ENCODE results near the gene DYNC1H1.
A peak's percentile ranks its signal among the peaks of the same experiment; 100 is the strongest.
"Not testable (repeated sequence)": the region's sequence is repeated elsewhere in the genome, so short reads cannot be mapped to it uniquely, and the experiment has no call there.

Gene DYNC1H1

DNA sequence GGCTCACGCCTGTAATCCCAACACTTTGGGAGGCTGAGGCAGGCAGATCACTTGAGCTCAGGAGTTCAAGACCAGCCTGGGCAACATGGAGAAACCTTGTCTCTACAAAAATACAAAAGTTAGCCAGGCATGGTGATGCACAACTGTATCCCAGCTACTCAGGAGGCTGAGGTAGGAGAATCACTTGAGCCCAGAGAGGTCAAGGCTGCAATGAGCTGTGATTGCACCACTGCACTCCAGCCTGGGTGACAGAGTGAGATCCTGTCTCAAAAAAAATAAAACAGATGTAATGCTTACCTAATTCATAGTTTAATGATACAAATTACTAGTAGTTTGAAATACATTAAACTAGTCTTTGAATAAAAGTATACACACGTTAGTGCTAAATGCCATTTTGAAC is 7.1 kb downstream of the DYNC1H1 start:
- not testable (repeated sequence) for H3K27me3 ChIP-seq (ENCODE audit: control insufficient read depth in 5 of 5, insufficient read depth in 4 of 5, low read length in 5 of 5); H3K9me3 ChIP-seq (ENCODE audit: control insufficient read depth in 5 of 5, low read length in 5 of 5); H3K4me3 ChIP-seq (ENCODE audit: low read depth in 1 of 5, low read length in 5 of 5)
- H3K27ac ChIP-seq (ENCODE audit: low read depth, low read length): peak overlapping the region; percentile 85
- peak overlapping the region in 3 of 5 donors; percentile 2 to 80 (median 28) for H3K9ac ChIP-seq (ENCODE audit: low read length in 5 of 5)
- H3K36me3 ChIP-seq (ENCODE audit: control insufficient read depth in 5 of 5, insufficient read depth in 5 of 5, low read length in 5 of 5): peaks cover under 1 to 14% (median 10%) of the 10 kb centered on the region in 5 donors
- H3K4me1 ChIP-seq (ENCODE audit: control insufficient read depth in 5 of 5, insufficient read depth in 5 of 5, low read length in 5 of 5): peaks cover 2 to 49% (median 39%) of the 10 kb centered on the region in 5 donors

- no peaks in the 10 kb centered on the region for H3K9me3 ChIP-seq (ENCODE audit: control insufficient read depth in 5 of 5, low read length in 5 of 5)
- H3K4me1 ChIP-seq (ENCODE audit: control insufficient read depth in 5 of 5, insufficient read depth in 5 of 5, low read length in 5 of 5): peaks cover 2 to 45% (median 39%) of the 10 kb centered on the region in 5 donors
- H3K9ac ChIP-seq (ENCODE audit: low read length in 5 of 5): peak overlapping the region in 4 of 5 donors; percentile 61 to 80 (median 70)
- peaks cover 7 to 22% (median 18%) of the 10 kb centered on the region in 5 donors for H3K36me3 ChIP-seq (ENCODE audit: control insufficient read depth in 5 of 5, insufficient read depth in 5 of 5, low read length in 5 of 5)
- peak overlapping the region in 2 of 5 donors; percentile 0 to 11 for H3K4me3 ChIP-seq (ENCODE audit: low read depth in 1 of 5, low read length in 5 of 5)
- peak overlapping the region; percentile 85 for H3K27ac ChIP-seq (ENCODE audit: low read depth, low read length)
- H3K27me3 ChIP-seq (ENCODE audit: control insufficient read depth in 5 of 5, insufficient read depth in 4 of 5, low read length in 5 of 5): no peaks in the 10 kb centered on the region
Observed at GRCh38 chr14:101972126-101972866, 7.9 kb downstream of the DYNC1H1 start.

DNA sequence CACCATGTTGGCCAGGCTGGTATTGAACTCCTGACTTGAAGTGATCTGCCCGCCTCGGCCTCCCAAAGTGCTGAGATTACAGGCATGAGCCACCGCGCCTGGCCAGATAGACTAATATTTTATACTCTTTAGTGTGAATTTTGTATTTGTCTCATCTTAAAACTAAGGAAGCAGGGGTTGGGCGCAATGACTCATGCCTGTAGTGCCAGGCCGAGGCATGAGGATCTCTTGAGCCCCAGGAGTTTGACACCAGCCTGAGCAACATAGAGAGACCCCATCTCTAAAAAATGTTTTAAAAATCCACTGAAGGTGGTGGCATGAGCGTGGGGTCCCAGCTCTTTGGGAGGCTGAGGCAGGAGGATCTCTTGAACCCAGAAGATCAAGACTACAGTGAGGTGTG is 9.0 kb downstream of the DYNC1H1 start:
- Histone ChIP-seq H3K27ac (ENCODE audit: low read depth, low read length) (peak overlapping the region; percentile 81), H3K9ac (ENCODE audit: low read length in 5 of 5) (peak overlapping the region in 1 of 5 donors; percentile 72), H3K27me3 (ENCODE audit: control insufficient read depth in 5 of 5, insufficient read depth in 4 of 5, low read length in 5 of 5) (no peaks in the 10 kb centered on the region), H3K4me3 (ENCODE audit: low read depth in 1 of 5, low read length in 5 of 5) (no peak overlapping the region), H3K4me1 (ENCODE audit: control insufficient read depth in 5 of 5, insufficient read depth in 5 of 5, low read length in 5 of 5) (peaks cover 2 to 38% (median 35%) of the 10 kb centered on the region in 5 donors), H3K36me3 (ENCODE audit: control insufficient read depth in 5 of 5, insufficient read depth in 5 of 5, low read length in 5 of 5) (peaks cover 11 to 33% (median 26%) of the 10 kb centered on the region in 5 donors), H3K9me3 (ENCODE audit: control insufficient read depth in 5 of 5, low read length in 5 of 5) (no peaks in the 10 kb centered on the region)

GRCh38 chr14:101975231-101975630 is 10.9 kb downstream of the DYNC1H1 start:
- H3K4me1 ChIP-seq (ENCODE audit: control insufficient read depth in 5 of 5, insufficient read depth in 5 of 5, low read length in 5 of 5): peaks cover 2 to 40% (median 36%) of the 10 kb centered on the region in 5 donors
- no peak overlapping the region for H3K9ac ChIP-seq (ENCODE audit: low read length in 5 of 5)
- H3K9me3 ChIP-seq (ENCODE audit: control insufficient read depth in 5 of 5, low read length in 5 of 5): no peaks in the 10 kb centered on the region
- peak overlapping the region; percentile 22 for H3K27ac ChIP-seq (ENCODE audit: low read depth, low read length)
- no peaks in the 10 kb centered on the region for H3K27me3 ChIP-seq (ENCODE audit: control insufficient read depth in 5 of 5, insufficient read depth in 4 of 5, low read length in 5 of 5)
- H3K36me3 ChIP-seq (ENCODE audit: control insufficient read depth in 5 of 5, insufficient read depth in 5 of 5, low read length in 5 of 5): peaks cover 11 to 42% (median 33%) of the 10 kb centered on the region in 5 donors
- H3K4me3 ChIP-seq (ENCODE audit: low read depth in 1 of 5, low read length in 5 of 5): no peak overlapping the region

GRCh38 chr14:101977311-101978071 is 13.1 kb downstream of the DYNC1H1 start:
- no peak overlapping the region for H3K9ac ChIP-seq (ENCODE audit: low read length in 5 of 5)
- H3K9me3 ChIP-seq (ENCODE audit: control insufficient read depth in 5 of 5, low read length in 5 of 5): no peaks in the 10 kb centered on the region
- peaks cover 0 to 30% (median 24%) of the 10 kb centered on the region in 5 donors for H3K4me1 ChIP-seq (ENCODE audit: control insufficient read depth in 5 of 5, insufficient read depth in 5 of 5, low read length in 5 of 5)
- peaks cover 20 to 63% (median 51%) of the 10 kb centered on the region in 5 donors for H3K36me3 ChIP-seq (ENCODE audit: control insufficient read depth in 5 of 5, insufficient read depth in 5 of 5, low read length in 5 of 5)
- H3K4me3 ChIP-seq (ENCODE audit: low read depth in 1 of 5, low read length in 5 of 5): no peak overlapping the region
- H3K27me3 ChIP-seq (ENCODE audit: control insufficient read depth in 5 of 5, insufficient read depth in 4 of 5, low read length in 5 of 5): no peaks in the 10 kb centered on the region
- H3K27ac ChIP-seq (ENCODE audit: low read depth, low read length): peak overlapping the region; percentile 26

DNA sequence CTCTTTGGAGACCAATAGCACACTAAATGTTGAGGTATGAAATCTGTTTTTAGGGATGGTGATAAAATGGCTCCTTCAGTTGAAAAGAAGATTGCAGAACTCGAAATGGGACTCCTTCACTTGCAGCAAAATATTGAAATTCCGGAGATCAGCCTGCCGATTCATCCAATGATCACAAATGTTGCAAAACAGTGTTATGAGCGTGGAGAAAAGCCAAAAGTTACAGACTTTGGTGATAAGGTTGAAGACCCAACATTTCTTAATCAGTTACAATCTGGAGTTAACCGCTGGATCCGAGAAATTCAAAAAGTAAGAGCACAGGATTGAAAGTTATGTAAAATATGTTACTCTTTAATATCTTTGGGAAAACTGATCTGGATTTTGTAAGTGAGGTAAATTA is 15.3 kb downstream of the DYNC1H1 start:
- peaks cover 27 to 79% (median 64%) of the 10 kb centered on the region in 5 donors for H3K36me3 ChIP-seq (ENCODE audit: control insufficient read depth in 5 of 5, insufficient read depth in 5 of 5, low read length in 5 of 5)
- H3K9ac ChIP-seq (ENCODE audit: low read length in 5 of 5): peak overlapping the region in 1 of 5 donors; percentile 29
- H3K27me3 ChIP-seq (ENCODE audit: control insufficient read depth in 5 of 5, insufficient read depth in 4 of 5, low read length in 5 of 5): no peaks in the 10 kb centered on the region
- H3K4me1 ChIP-seq (ENCODE audit: control insufficient read depth in 5 of 5, insufficient read depth in 5 of 5, low read length in 5 of 5): peaks cover 0 to 20% (median 18%) of the 10 kb centered on the region in 5 donors
- H3K4me3 ChIP-seq (ENCODE audit: low read depth in 1 of 5, low read length in 5 of 5): no peak overlapping the region
- no peaks in the 10 kb centered on the region for H3K9me3 ChIP-seq (ENCODE audit: control insufficient read depth in 5 of 5, low read length in 5 of 5)
- peak overlapping the region; percentile 68 for H3K27ac ChIP-seq (ENCODE audit: low read depth, low read length)

DNA sequence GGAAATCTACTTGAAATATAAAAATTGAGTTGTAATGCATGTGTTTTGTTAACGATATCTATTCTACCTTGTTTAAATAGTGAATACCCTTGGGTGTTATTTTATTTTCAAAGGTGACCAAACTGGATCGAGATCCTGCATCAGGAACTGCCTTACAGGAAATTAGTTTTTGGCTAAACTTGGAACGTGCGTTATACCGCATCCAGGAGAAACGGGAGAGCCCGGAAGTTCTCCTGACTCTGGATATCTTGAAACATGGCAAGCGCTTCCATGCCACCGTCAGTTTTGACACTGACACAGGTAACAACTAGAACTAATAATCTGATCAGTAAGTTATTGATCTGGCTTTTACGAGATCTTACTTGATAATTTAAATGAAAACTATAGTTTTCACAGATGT is 15.9 kb downstream of the DYNC1H1 start:
- H3K36me3 ChIP-seq (ENCODE audit: control insufficient read depth in 5 of 5, insufficient read depth in 5 of 5, low read length in 5 of 5): peaks cover 27 to 82% (median 64%) of the 10 kb centered on the region in 5 donors
- no peaks in the 10 kb centered on the region for H3K27me3 ChIP-seq (ENCODE audit: control insufficient read depth in 5 of 5, insufficient read depth in 4 of 5, low read length in 5 of 5)
- H3K9ac ChIP-seq (ENCODE audit: low read length in 5 of 5): peak overlapping the region in 1 of 5 donors; percentile 29
- no peaks in the 10 kb centered on the region for H3K9me3 ChIP-seq (ENCODE audit: control insufficient read depth in 5 of 5, low read length in 5 of 5)
- peaks cover 0 to 18% (median 14%) of the 10 kb centered on the region in 5 donors for H3K4me1 ChIP-seq (ENCODE audit: control insufficient read depth in 5 of 5, insufficient read depth in 5 of 5, low read length in 5 of 5)
- H3K4me3 ChIP-seq (ENCODE audit: low read depth in 1 of 5, low read length in 5 of 5): no peak overlapping the region
- H3K27ac ChIP-seq (ENCODE audit: low read depth, low read length): peak overlapping the region; percentile 68

DNA sequence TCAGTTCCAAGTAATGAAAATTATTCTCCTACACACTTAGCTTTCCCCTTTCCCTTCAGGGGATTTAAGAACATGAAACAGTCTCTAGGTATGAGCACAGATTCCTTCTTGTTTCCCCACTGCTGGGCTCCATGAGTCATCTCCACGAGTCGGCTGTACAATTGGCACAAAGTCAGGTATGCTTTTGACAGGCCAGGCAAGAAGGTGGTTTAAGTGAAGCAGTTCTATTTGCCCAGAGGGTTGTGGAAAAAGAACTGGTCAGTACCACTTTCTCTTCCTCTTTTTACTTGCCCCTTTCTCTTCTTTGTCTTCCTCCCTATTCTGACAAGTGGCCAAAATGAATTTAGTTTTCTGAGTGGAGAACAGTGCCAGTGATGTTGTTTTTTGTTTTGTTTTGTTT is 16.3 kb downstream of the DYNC1H1 start:
- no peak overlapping the region for H3K4me3 ChIP-seq (ENCODE audit: low read depth in 1 of 5, low read length in 5 of 5)
- H3K4me1 ChIP-seq (ENCODE audit: control insufficient read depth in 5 of 5, insufficient read depth in 5 of 5, low read length in 5 of 5): peaks cover 0 to 18% (median 13%) of the 10 kb centered on the region in 5 donors
- H3K36me3 ChIP-seq (ENCODE audit: control insufficient read depth in 5 of 5, insufficient read depth in 5 of 5, low read length in 5 of 5): peaks cover 29 to 85% (median 67%) of the 10 kb centered on the region in 5 donors
- peak overlapping the region; percentile 68 for H3K27ac ChIP-seq (ENCODE audit: low read depth, low read length)
- no peaks in the 10 kb centered on the region for H3K9me3 ChIP-seq (ENCODE audit: control insufficient read depth in 5 of 5, low read length in 5 of 5)
- no peak overlapping the region for H3K9ac ChIP-seq (ENCODE audit: low read length in 5 of 5)
- no peaks in the 10 kb centered on the region for H3K27me3 ChIP-seq (ENCODE audit: control insufficient read depth in 5 of 5, insufficient read depth in 4 of 5, low read length in 5 of 5)

DNA sequence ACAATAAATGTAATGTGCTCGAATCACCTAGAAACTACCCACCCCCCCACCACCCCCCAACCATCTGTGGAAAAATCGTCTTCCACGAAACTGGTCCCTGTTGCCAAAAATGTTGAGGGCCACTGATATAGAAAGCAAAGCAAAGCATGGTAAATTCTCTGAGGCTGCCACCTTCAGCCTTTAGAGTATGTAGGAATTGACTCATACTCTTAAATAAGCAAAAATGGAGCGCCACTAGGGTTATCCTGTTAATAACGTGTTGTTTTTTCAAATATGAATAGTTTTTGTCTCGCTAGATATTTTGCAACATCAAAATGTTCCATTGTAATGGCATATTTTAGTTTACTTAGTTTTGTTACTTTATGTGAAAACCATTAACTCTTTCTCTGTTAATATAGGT is 18.2 kb downstream of the DYNC1H1 start:
- Histone ChIP-seq H3K27me3 (ENCODE audit: control insufficient read depth in 5 of 5, insufficient read depth in 4 of 5, low read length in 5 of 5) (no peaks in the 10 kb centered on the region), H3K9ac (ENCODE audit: low read length in 5 of 5) (no peak overlapping the region), H3K4me3 (ENCODE audit: low read depth in 1 of 5, low read length in 5 of 5) (no peak overlapping the region), H3K4me1 (ENCODE audit: control insufficient read depth in 5 of 5, insufficient read depth in 5 of 5, low read length in 5 of 5) (peaks cover 0 to 18% (median 13%) of the 10 kb centered on the region in 5 donors), H3K36me3 (ENCODE audit: control insufficient read depth in 5 of 5, insufficient read depth in 5 of 5, low read length in 5 of 5) (peaks cover 24 to 88% (median 74%) of the 10 kb centered on the region in 5 donors), H3K27ac (ENCODE audit: low read depth, low read length) (no peak overlapping the region), H3K9me3 (ENCODE audit: control insufficient read depth in 5 of 5, low read length in 5 of 5) (no peaks in the 10 kb centered on the region)

GRCh38 chr14:101984831-101985230 is 20.5 kb downstream of the DYNC1H1 start:
- Histone ChIP-seq H3K36me3 (ENCODE audit: control insufficient read depth in 5 of 5, insufficient read depth in 5 of 5, low read length in 5 of 5) (peaks cover 32 to 92% (median 83%) of the 10 kb centered on the region in 5 donors), H3K4me1 (ENCODE audit: control insufficient read depth in 5 of 5, insufficient read depth in 5 of 5, low read length in 5 of 5) (peaks cover 0 to 13% (median 10%) of the 10 kb centered on the region in 5 donors)
- not testable (repeated sequence) for H3K9me3 ChIP-seq (ENCODE audit: control insufficient read depth in 5 of 5, low read length in 5 of 5); H3K27ac ChIP-seq (ENCODE audit: low read depth, low read length); H3K4me3 ChIP-seq (ENCODE audit: low read depth in 1 of 5, low read length in 5 of 5); H3K27me3 ChIP-seq (ENCODE audit: control insufficient read depth in 5 of 5, insufficient read depth in 4 of 5, low read length in 5 of 5); H3K9ac ChIP-seq (ENCODE audit: low read length in 5 of 5)
